HG02763 (cell line): ENCODE data around the gene IMMP2L.
"Not testable (repeated sequence)": the region's sequence is repeated elsewhere in the genome, so short reads cannot be mapped to it uniquely, and the experiment has no call there.

Experiments used
- ATAC-seq: cut with Tn5 transposase; IDR thresholded peaks from one replicate; pipeline ENCODE4 v1.9.1; 2021; ENCODE audit warnings: mild to moderate bottlenecking, moderate library complexity; ENCODE audit not compliant: unreplicated experiment

IMMP2L gene

GRCh38 chr7:110964775-110965174, 597.5 kb downstream of the IMMP2L start:
- no peak for ATAC-seq

- ATAC-seq, result no peak
Observed at GRCh38 chr7:110962826-110963225, 599.5 kb downstream of the IMMP2L start.

GRCh38 chr7:110962374-110962773, 599.9 kb downstream of the IMMP2L start:
- ATAC-seq, result no peak

- ATAC-seq, result no peak
Observed at GRCh38 chr7:110960811-110961210, 601.5 kb downstream of the IMMP2L start.

- ATAC-seq, result no peak
Observed at GRCh38 chr7:110948280-110948679, 614.0 kb downstream of the IMMP2L start.

- ATAC-seq, result no peak
Observed at GRCh38 chr7:110947408-110947807, 614.9 kb downstream of the IMMP2L start.

- ATAC-seq, result no peak
Observed at GRCh38 chr7:110944966-110945644, 617.2 kb downstream of the IMMP2L start.

GRCh38 chr7:110944448-110944847, 617.8 kb downstream of the IMMP2L start:
- no peak for ATAC-seq

GRCh38 chr7:110943701-110944345, 618.5 kb downstream of the IMMP2L start:
- no peak for ATAC-seq

- no peak for ATAC-seq
Observed at GRCh38 chr7:110941385-110941784, 620.9 kb downstream of the IMMP2L start.

GRCh38 chr7:110940756-110941155, 621.5 kb downstream of the IMMP2L start:
- ATAC-seq, result no peak

GRCh38 chr7:110938165-110938564, 624.1 kb downstream of the IMMP2L start:
- ATAC-seq, result no peak

- ATAC-seq, result not testable (repeated sequence)
Observed at GRCh38 chr7:110936665-110937064, 625.6 kb downstream of the IMMP2L start.

- no peak for ATAC-seq
Observed at GRCh38 chr7:110929480-110930249, 632.6 kb downstream of the IMMP2L start.

GRCh38 chr7:110922906-110923305, 639.4 kb downstream of the IMMP2L start:
- no peak for ATAC-seq

GRCh38 chr7:110921595-110922151, 640.6 kb downstream of the IMMP2L start:
- ATAC-seq, result no peak

GRCh38 chr7:110918949-110919548, 643.2 kb downstream of the IMMP2L start:
- no peak for ATAC-seq

GRCh38 chr7:110914263-110914662, 648.0 kb downstream of the IMMP2L start:
- ATAC-seq, result no peak

GRCh38 chr7:110911632-110912031, 650.7 kb downstream of the IMMP2L start:
- no peak for ATAC-seq

GRCh38 chr7:110909117-110909516, 653.2 kb downstream of the IMMP2L start:
- no peak for ATAC-seq
